HepG2 (cell line): Measurements from ENCODE around the gene PPIL3. TPM values are rescaled to one million over a fixed set of nuclear protein-coding genes. Genes with fewer than 3 reads are reported as not detected.

Source experiments
- ATAC-seq: fragments of 200-7000 bp; cut with Tn5 transposase; 3 replicates; pipeline ENCODE4 v1.9.1; 2020; ENCODE audit warnings: mild to moderate bottlenecking, moderate library complexity
- BruUV-seq: library from RNA; stranded (reverse); fragments of 400-500 nt; replicated peaks from 2 replicates; lab custom pipeline; 2021; lab: Mats Ljungman, UMichigan
- CTCF ChIA-PET: fragments of 300-600 bp; formaldehyde crosslinking; extraction: SDS; loops from one replicate; lab custom pipeline; 2021; ENCODE audit warnings: low total read pairs, inconsistent platforms, low intra/inter-chr PET ratio; lab: Yijun Ruan, JAX
- POLR2A ChIA-PET: fragments of 350-600 bp; sonication (Branson Sonifier 250); formaldehyde crosslinking; loops from one replicate; lab custom pipeline; 2020; ENCODE audit warnings: antibody characterized with exemption, inconsistent platforms; lab: Yijun Ruan, JAX
- DNase-seq: peaks from one replicate; pipeline ENCODE4 v3.0.0-alpha.2; 2015; ENCODE audit warnings: low spot score
- FAIRE-seq: peaks from 3 replicates; lab custom pipeline; 2011; peaks lifted over from hg19 to GRCh38; lab: Jason Lieb, UNC
- H2AFZ ChIP-seq: one replicate; pipeline ENCODE4 v1.6.1; 2011; ENCODE audit warnings: low read length, inconsistent platforms
- H3K27ac ChIP-seq: fragments of 300-600 bp; 3 replicates; pipeline ENCODE4 v1.8.0; 2011; ENCODE audit warnings: mixed run types, mild to moderate bottlenecking, mixed read lengths, low read length, inconsistent platforms; ENCODE audit not compliant: insufficient read depth; ENCODE audit errors: extremely low read length
- H3K27me3 ChIP-seq, 2 experiments: fragments of 200-600 bp in 1 of 2; 2 replicates in 1 of 2; 3 replicates in 1 of 2; pipeline versions ENCODE4 v1.6.0 to v1.8.0; 2011; ENCODE audit warnings: low read length in 2 of 2, mild to moderate bottlenecking in 2 of 2, moderate library complexity in 2 of 2, inconsistent platforms in 1 of 2; ENCODE audit not compliant: insufficient read depth in 2 of 2, control insufficient read depth in 1 of 2
- H3K36me3 ChIP-seq, 2 experiments: fragments of 200-600 bp in 1 of 2; replicated peaks in 1 of 2; 2 replicates in 1 of 2; 3 replicates in 1 of 2; pipeline versions ENCODE4 v1.5.1 to v1.8.0; 2011; ENCODE audit warnings: low read length in 2 of 2, inconsistent platforms in 1 of 2; ENCODE audit not compliant: insufficient read depth in 2 of 2, control insufficient read depth in 1 of 2
- H3K4me1 ChIP-seq: 2 replicates; pipeline ENCODE4 v1.5.1; 2012; ENCODE audit warnings: low read length, inconsistent platforms; ENCODE audit not compliant: insufficient read depth
- H3K4me2 ChIP-seq: 2 replicates; pipeline ENCODE4 v1.6.0; 2011; ENCODE audit warnings: low read depth, low read length, inconsistent platforms
- H3K4me3 ChIP-seq, 3 experiments: fragments of 200-600 bp in 1 of 3; sonication (generic), shearing (Covaris generic) in 1 of 3; replicated peaks in 1 of 3; 2 replicates each; pipeline ENCODE4 v1.5.1; 2011 to 2016; ENCODE audit warnings: low read length in 3 of 3, inconsistent platforms in 2 of 3, low read depth in 2 of 3, mild to moderate bottlenecking in 2 of 3, control low read depth in 1 of 3, mixed read lengths in 1 of 3; ENCODE audit not compliant: insufficient read depth in 1 of 3
- H3K79me2 ChIP-seq: one replicate; pipeline ENCODE4 v1.6.1; 2011; ENCODE audit warnings: low read length, inconsistent platforms; ENCODE audit not compliant: insufficient read depth
- H3K9ac ChIP-seq: 2 replicates; pipeline ENCODE4 v1.6.0; 2011; ENCODE audit warnings: mild to moderate bottlenecking, low read depth, low read length, inconsistent platforms; ENCODE audit not compliant: insufficient read depth
- H3K9me3 ChIP-seq: 2 replicates; pipeline ENCODE4 v1.5.1; 2012; ENCODE audit warnings: mild to moderate bottlenecking, low read length
- H4K20me1 ChIP-seq: 2 replicates; pipeline ENCODE4 v1.6.0; 2011; ENCODE audit warnings: inconsistent platforms, mild to moderate bottlenecking, low read length, moderate library complexity; ENCODE audit not compliant: insufficient read depth
- KAT2B ChIP-seq: fragments of 150-350 bp; IDR thresholded peaks from 2 replicates; pipeline ENCODE4 v1.6.1; 2014; ENCODE audit warnings: low read depth, low read length, borderline replicate concordance
- SSRP1 ChIP-seq: IDR thresholded peaks from 2 replicates; pipeline ENCODE4 v1.6.1; 2016; ENCODE audit warnings: control low read depth
- ZNF207 ChIP-seq: fragments of 450-650 bp; IDR thresholded peaks from 2 replicates; pipeline ENCODE4 v1.6.1; 2016; ENCODE audit warnings: antibody characterized with exemption, borderline replicate concordance
- ZNF33B ChIP-seq: sonication (generic); formaldehyde crosslinking; IDR thresholded peaks from 2 replicates; pipeline ENCODE4 v1.5.1; 2020; ENCODE audit warnings: mild to moderate bottlenecking, missing genetic modification reagents
- in situ Hi-C: cut with HindIII; loops from 2 replicates; pipeline ENCODE4 v1.10.0; 2017; ENCODE audit warnings: low pct_unique_long_range_greater_than_20kb; ENCODE audit not compliant: extremely low pct_ligation_motif_present
- intact Hi-C: fragments of 100-400 bp; cut with micrococcal nuclease; formaldehyde crosslinking; loops from one replicate; pipeline ENCODE4 v1.10.0; 2022; ENCODE audit not compliant: unreplicated experiment
- polyA plus RNA-seq, 8 experiments: library from polyadenylated mRNA; depleted of rRNA in 3 of 8; stranded (reverse) in 7 of 8; unstranded in 1 of 8; fragments of >200 nt; fragmentation: Illumina TruSeq in 4 of 8; extraction: Trizol in 4 of 8; gene quantifications; 2 replicates each; pipeline versions ENCODE4 v1.2.1 to v1.2.3, GENCODE V29; 2011 to 2016; ENCODE audit warnings: low read depth in 4 of 8, missing spikeins in 1 of 8, mixed read lengths in 1 of 8; ENCODE audit not compliant: insufficient read depth in 1 of 8
- total RNA-seq, 5 experiments: library from RNA; depleted of rRNA; stranded (reverse); fragments of >200 nt; fragmentation: Illumina TruSeq; extraction: Trizol; gene quantifications; 2 replicates each; pipeline ENCODE4 v1.2.3, GENCODE V29; 2016; ENCODE audit warnings: low read depth in 1 of 5
- TF ChIP-seq, protein P1 (sequence below): sonication (generic); formaldehyde crosslinking; IDR thresholded peaks from 2 replicates; pipeline ENCODE4 v1.8.1; 2023; ENCODE audit warnings: mild to moderate bottlenecking, missing genetic modification reagents
- TF ChIP-seq, protein P2 (sequence below), 2 experiments: sonication (generic) in 1 of 2; formaldehyde crosslinking in 1 of 2; IDR thresholded peaks; 2 replicates each; pipeline versions ENCODE4 v1.4.0 to v1.6.1; 2018 to 2020; ENCODE audit warnings: missing genetic modification reagents in 2 of 2, borderline replicate concordance in 1 of 2, low read depth in 1 of 2, mild to moderate bottlenecking in 1 of 2, missing biosample characterization in 1 of 2
- TF ChIP-seq, protein P3 (sequence below): sonication (generic); formaldehyde crosslinking; IDR thresholded peaks from 2 replicates; pipeline ENCODE4 v1.5.0; 2020; ENCODE audit warnings: mild to moderate bottlenecking, missing genetic modification reagents
- TF ChIP-seq, protein P4 (sequence below): sonication (generic); formaldehyde crosslinking; IDR thresholded peaks from 2 replicates; pipeline ENCODE4 v1.5.1; 2020; ENCODE audit warnings: missing genetic modification reagents, mild to moderate bottlenecking, borderline replicate concordance

The PPIL3 gene
- total and polyA plus RNA-seq, 2 of the 13 experiments (the other 11 are each of a cell fraction or from before 2014, with no cell fraction given), result 98.7 to 107 TPM

DNA sequence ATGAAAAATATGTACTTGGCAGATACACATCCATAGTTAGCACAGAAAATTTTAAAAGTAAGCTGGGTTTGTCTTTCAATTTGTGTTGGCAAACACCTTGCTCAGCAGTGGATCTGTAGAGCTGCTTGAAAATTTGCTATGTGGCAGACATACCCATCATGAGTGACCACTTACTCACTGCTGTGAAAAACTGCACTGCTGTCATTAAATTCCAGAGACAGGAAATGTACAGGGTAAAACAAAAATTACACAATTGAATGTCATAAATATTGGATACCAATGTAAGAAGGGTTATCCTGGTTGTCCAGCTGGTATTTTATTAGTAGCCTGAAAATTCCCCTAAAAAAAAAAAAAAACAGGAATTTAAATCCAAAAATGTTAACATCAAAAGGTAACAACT lies 24.8 kb upstream of the PPIL3 start:
- ChIA-PET CTCF (no interaction called here), POLR2A (no interaction called here)
- in situ Hi-C loops, result no loop called here
- Histone ChIP-seq H3K9ac (no peak overlapping the region), H3K9me3 (no peaks in the 10 kb centered on the region), H2AFZ (no peak overlapping the region), H4K20me1 (no peaks in the 10 kb centered on the region), H3K27me3 (no peaks in the 10 kb centered on the region), H3K4me1 (no peaks in the 10 kb centered on the region), H3K4me2 (no peak overlapping the region), H3K79me2 (no peaks in the 10 kb centered on the region), H3K36me3 (peaks cover 20 to 70% of the 10 kb centered on the region in 2 experiments), H3K27ac (no peak overlapping the region), H3K4me3 (no peak overlapping the region)
- TF ChIP-seq ZNF33B, result no peak
- TF ChIP-seq, protein P1, sequence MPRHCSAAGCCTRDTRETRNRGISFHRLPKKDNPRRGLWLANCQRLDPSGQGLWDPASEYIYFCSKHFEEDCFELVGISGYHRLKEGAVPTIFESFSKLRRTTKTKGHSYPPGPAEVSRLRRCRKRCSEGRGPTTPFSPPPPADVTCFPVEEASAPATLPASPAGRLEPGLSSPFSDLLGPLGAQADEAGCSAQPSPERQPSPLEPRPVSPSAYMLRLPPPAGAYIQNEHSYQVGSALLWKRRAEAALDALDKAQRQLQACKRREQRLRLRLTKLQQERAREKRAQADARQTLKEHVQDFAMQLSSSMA, result no peak
- TF ChIP-seq, protein P2, sequence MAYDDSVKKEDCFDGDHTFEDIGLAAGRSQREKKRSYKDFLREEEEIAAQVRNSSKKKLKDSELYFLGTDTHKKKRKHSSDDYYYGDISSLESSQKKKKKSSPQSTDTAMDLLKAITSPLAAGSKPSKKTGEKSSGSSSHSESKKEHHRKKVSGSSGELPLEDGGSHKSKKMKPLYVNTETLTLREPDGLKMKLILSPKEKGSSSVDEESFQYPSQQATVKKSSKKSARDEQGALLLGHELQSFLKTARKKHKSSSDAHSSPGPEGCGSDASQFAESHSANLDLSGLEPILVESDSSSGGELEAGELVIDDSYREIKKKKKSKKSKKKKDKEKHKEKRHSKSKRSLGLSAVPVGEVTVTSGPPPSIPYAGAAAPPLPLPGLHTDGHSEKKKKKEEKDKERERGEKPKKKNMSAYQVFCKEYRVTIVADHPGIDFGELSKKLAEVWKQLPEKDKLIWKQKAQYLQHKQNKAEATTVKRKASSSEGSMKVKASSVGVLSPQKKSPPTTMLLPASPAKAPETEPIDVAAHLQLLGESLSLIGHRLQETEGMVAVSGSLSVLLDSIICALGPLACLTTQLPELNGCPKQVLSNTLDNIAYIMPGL (CRISPR knock-in tag; IDR thresholded peaks at IDR 0.05; ENCODE audit: borderline replicate concordance in 1 of 2, low read depth in 1 of 2), result no peak
- TF ChIP-seq SSRP1 (CRISPR knock-in tag), result no peak
- TF ChIP-seq, protein P3, sequence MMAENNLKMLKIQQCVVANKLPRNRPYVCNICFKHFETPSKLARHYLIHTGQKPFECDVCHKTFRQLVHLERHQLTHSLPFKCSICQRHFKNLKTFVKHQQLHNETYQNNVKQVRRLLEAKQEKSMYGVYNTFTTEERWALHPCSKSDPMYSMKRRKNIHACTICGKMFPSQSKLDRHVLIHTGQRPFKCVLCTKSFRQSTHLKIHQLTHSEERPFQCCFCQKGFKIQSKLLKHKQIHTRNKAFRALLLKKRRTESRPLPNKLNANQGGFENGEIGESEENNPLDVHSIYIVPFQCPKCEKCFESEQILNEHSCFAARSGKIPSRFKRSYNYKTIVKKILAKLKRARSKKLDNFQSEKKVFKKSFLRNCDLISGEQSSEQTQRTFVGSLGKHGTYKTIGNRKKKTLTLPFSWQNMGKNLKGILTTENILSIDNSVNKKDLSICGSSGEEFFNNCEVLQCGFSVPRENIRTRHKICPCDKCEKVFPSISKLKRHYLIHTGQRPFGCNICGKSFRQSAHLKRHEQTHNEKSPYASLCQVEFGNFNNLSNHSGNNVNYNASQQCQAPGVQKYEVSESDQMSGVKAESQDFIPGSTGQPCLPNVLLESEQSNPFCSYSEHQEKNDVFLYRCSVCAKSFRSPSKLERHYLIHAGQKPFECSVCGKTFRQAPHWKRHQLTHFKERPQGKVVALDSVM (CRISPR knock-in tag), result no peak
- TF ChIP-seq, protein P4, sequence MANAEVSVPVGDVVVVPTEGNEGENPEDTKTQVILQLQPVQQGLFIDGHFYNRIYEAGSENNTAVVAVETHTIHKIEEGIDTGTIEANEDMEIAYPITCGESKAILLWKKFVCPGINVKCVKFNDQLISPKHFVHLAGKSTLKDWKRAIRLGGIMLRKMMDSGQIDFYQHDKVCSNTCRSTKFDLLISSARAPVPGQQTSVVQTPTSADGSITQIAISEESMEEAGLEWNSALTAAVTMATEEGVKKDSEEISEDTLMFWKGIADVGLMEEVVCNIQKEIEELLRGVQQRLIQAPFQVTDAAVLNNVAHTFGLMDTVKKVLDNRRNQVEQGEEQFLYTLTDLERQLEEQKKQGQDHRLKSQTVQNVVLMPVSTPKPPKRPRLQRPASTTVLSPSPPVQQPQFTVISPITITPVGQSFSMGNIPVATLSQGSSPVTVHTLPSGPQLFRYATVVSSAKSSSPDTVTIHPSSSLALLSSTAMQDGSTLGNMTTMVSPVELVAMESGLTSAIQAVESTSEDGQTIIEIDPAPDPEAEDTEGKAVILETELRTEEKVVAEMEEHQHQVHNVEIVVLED, result no peak
- TF ChIP-seq KAT2B, result no peak
- TF ChIP-seq ZNF207, result no peak
- DNase-seq (no peak), FAIRE-seq (no peak), ATAC-seq (no peak)
- intact Hi-C loops, result no loop called here
- BruUV-seq, result no TSS peak
